Measurements from ENCODE around the gene KIAA1328. TPM values are rescaled to one million over a fixed set of nuclear protein-coding genes. Genes with fewer than 3 reads are reported as not detected.

The KIAA1328 gene
- total and polyA plus RNA-seq, 4 donors: 2.8 to 48.1 (median 7.0) TPM

- Histone ChIP-seq H3K9ac (ENCODE audit: insufficient read depth in 1 of 2, low read length in 2 of 2) (no peak overlapping the region), H3K4me3 (no peak overlapping the region), H3K4me1 (ENCODE audit: control insufficient read depth in 5 of 5, insufficient read depth in 5 of 5, low read length in 5 of 5) (peaks cover 0 to 11% (median 5%) of the 10 kb centered on the region in 5 donors), H3K9me3 (ENCODE audit: control insufficient read depth in 4 of 4, insufficient read depth in 3 of 4, low read length in 3 of 4) (no peaks in the 10 kb centered on the region), H3K27me3 (ENCODE audit: control insufficient read depth in 3 of 3, insufficient read depth in 3 of 3, low read length in 2 of 3) (peaks cover 0 to 14% (median 5%) of the 10 kb centered on the region in 3 donors), H3K36me3 (ENCODE audit: control insufficient read depth in 4 of 4, insufficient read depth in 4 of 4, low read length in 4 of 4) (no peaks in the 10 kb centered on the region), H3K27ac (ENCODE audit: low read depth in 1 of 2, low read length in 1 of 2) (no peak overlapping the region)
- no peak for ATAC-seq (ENCODE audit: insufficient read depth, low FRiP score)
- DNase-seq: no peak
- TF ChIP-seq CTCF (IDR thresholded peaks at IDR 0.05; ENCODE audit: control extremely low read depth, extremely low read depth): no peak
- 38 to 41% methylated on average over 9 of the region's 9 CpGs for WGBS, 2 donors
These were observed 429.2 kb downstream of the KIAA1328 start for GRCh38 chr18:37258131-37258530.

- Histone ChIP-seq H3K27ac (ENCODE audit: low read depth in 1 of 2, low read length in 1 of 2) (no peak overlapping the region), H3K9ac (ENCODE audit: insufficient read depth in 1 of 2, low read length in 2 of 2) (no peak overlapping the region), H3K9me3 (ENCODE audit: control insufficient read depth in 4 of 4, insufficient read depth in 3 of 4, low read length in 3 of 4) (no peaks in the 10 kb centered on the region), H3K4me1 (ENCODE audit: control insufficient read depth in 5 of 5, insufficient read depth in 5 of 5, low read length in 5 of 5) (peaks cover 0 to 11% (median 5%) of the 10 kb centered on the region in 5 donors), H3K4me3 (no peak overlapping the region), H3K36me3 (ENCODE audit: control insufficient read depth in 4 of 4, insufficient read depth in 4 of 4, low read length in 4 of 4) (no peaks in the 10 kb centered on the region), H3K27me3 (ENCODE audit: control insufficient read depth in 3 of 3, insufficient read depth in 3 of 3, low read length in 2 of 3) (peaks cover 0 to 14% (median 3%) of the 10 kb centered on the region in 3 donors)
- 56 to 57% methylated on average over 11 of the region's 11 CpGs for WGBS, 2 donors
- TF ChIP-seq CTCF (IDR thresholded peaks at IDR 0.05; ENCODE audit: control extremely low read depth, extremely low read depth): no peak
- DNase-seq: no peak
- ATAC-seq (ENCODE audit: insufficient read depth, low FRiP score): no peak
These were observed 429.9 kb downstream of the KIAA1328 start for GRCh38 chr18:37258819-37259218.

GRCh38 chr18:37259711-37260110 lies 430.8 kb downstream of the KIAA1328 start:
- 65 to 83% methylated on average over 5 of the region's 5 CpGs for WGBS, 2 donors
- no peak for ATAC-seq (ENCODE audit: insufficient read depth, low FRiP score)
- H3K27me3 ChIP-seq (ENCODE audit: control insufficient read depth in 3 of 3, insufficient read depth in 3 of 3, low read length in 2 of 3): peaks cover 0 to 14% (median 3%) of the 10 kb centered on the region in 3 donors

More at GRCh38 chr18:37259711-37260110, 430.8 kb downstream of the KIAA1328 start:
- H3K4me1 ChIP-seq (ENCODE audit: control insufficient read depth in 5 of 5, insufficient read depth in 5 of 5, low read length in 5 of 5): peaks cover 0 to 8% (median under 1%) of the 10 kb centered on the region in 5 donors
- DNase-seq: no peak
- no peaks in the 10 kb centered on the region for H3K9me3 ChIP-seq (ENCODE audit: control insufficient read depth in 4 of 4, insufficient read depth in 3 of 4, low read length in 3 of 4)
- no peak overlapping the region for H3K4me3 ChIP-seq
- TF ChIP-seq CTCF (IDR thresholded peaks at IDR 0.05; ENCODE audit: control extremely low read depth, extremely low read depth): no peak
- no peak overlapping the region for H3K27ac ChIP-seq (ENCODE audit: low read depth in 1 of 2, low read length in 1 of 2)
- no peak overlapping the region for H3K9ac ChIP-seq (ENCODE audit: insufficient read depth in 1 of 2, low read length in 2 of 2)
- H3K36me3 ChIP-seq (ENCODE audit: control insufficient read depth in 4 of 4, insufficient read depth in 4 of 4, low read length in 4 of 4): no peaks in the 10 kb centered on the region
